GM03348 (cell line): Measurements from ENCODE around the gene EML3.
"Not testable (repeated sequence)": the region's sequence is repeated elsewhere in the genome, so short reads cannot be mapped to it uniquely, and the experiment has no call there.

ENCODE experiments used
- DNase-seq: peaks from one replicate; pipeline ENCODE4 v3.0.0; 2012; ENCODE audit warnings: low spot score

The EML3 gene

DNA sequence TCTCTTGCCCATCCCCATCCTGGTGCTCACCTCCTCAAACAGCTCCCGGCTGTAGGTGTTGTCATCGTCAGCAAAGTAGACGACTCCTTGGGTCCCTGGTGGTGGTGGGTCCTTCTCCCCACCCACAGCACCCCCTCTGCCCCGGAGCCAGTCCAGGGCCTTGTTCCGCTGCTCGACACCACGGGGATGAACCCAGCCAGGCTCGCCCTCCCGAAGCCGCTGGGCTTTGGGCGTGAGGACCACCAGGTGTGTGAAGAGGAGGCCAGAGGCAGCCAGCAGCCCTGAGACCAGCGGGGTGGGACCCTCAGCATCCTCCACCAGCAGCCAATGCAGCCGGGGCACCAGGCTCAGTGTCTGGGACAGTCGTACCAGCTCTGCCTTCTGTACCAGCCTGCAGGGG, 4.4 kb upstream of the EML3 start:
- DNase-seq: not testable (repeated sequence)

DNA sequence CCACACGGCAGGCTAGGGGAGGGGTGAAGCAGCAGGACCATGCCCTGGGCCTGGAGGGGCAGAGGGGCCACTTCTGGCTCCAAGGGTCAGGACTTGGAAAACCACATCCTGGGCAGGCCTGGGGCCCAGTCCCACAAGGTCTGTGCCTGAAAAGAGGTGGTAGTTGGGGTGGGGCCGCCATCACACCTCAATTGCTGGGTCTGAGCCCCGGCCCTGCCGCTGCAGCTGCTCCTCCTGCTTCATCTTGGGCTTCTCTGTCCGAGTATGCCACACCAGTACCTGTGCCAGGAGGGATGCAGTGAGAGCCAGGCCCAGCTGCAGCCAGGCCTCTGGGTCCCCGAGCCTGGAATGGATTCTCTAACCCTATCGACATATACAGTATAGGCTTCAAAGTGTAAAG, 2.9 kb upstream of the EML3 start:
- DNase-seq: no peak

DNA sequence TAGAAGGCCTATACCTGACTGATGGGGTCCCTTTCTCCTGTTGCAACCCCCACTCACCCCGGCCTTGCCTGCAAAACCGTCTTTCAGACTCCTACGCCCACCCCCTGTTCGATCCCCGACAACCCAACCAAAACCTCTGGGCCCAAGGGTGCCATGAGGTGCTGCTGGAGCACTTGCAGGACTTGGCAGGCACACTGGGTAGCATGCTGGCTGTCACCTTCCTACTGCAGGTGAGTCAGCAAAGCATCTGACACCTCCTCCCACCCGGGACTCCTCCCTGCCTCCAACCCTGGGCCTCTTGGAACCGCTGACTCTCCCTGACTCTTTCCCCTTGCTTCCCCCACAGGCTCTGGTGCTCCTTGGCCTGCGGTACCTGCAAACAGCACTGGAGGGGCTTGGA, 1.7 kb upstream of the EML3 start:
- no peak for DNase-seq

DNA sequence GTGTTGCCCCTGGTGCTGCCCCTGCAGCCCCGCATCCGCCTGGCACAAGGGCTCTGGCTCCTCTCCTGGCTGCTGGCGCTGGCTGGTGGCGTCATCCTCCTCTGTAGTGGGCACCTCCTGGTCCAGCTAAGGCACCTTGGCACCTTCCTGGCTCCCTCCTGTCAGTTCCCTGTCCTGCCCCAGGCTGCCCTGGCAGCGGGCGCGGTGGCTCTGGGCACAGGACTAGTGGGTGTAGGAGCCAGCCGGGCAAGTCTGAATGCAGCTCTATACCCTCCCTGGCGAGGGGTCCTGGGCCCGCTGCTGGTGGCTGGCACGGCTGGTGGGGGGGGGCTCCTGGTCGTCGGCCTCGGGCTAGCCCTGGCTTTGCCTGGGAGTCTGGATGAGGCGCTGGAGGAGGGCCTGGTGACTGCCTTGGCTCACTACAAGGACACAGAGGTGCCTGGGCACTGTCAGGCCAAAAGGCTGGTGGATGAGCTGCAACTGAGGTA, 760 bp upstream of the EML3 start:
- no peak for DNase-seq

DNA sequence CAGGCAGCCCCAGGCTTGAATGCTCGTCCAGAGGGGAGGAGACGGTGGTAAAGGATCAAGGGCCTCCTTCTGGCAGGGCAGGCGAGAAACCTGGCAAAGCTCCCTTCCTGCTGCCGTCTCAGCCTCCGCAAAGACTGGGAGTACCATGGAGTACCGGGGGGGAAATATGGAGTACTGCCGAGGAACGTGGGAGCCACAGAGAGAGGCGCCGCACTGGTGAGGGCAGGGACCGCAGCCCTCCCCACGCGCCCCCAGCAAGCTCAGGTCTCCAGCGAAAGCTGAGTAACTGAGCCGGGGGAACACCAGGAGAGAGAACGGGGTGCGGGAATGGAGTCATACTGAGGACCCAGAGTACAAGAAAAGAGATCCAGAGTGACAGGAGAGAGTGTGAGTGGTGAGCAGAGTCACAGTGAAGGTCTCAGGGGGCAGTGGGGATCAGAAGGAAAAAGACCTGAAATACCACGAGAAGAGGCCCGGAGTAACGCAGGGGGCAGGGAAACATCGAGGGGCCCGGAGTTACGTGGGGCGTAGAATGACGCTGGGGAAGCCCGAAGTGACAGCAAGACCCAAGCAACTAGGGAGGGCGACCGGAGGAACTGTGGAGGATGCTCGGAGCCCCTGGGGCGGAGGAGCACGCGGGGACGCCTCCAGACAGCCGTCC, 740 bp downstream of the EML3 start:
- peak; percentile 77 for DNase-seq

DNA sequence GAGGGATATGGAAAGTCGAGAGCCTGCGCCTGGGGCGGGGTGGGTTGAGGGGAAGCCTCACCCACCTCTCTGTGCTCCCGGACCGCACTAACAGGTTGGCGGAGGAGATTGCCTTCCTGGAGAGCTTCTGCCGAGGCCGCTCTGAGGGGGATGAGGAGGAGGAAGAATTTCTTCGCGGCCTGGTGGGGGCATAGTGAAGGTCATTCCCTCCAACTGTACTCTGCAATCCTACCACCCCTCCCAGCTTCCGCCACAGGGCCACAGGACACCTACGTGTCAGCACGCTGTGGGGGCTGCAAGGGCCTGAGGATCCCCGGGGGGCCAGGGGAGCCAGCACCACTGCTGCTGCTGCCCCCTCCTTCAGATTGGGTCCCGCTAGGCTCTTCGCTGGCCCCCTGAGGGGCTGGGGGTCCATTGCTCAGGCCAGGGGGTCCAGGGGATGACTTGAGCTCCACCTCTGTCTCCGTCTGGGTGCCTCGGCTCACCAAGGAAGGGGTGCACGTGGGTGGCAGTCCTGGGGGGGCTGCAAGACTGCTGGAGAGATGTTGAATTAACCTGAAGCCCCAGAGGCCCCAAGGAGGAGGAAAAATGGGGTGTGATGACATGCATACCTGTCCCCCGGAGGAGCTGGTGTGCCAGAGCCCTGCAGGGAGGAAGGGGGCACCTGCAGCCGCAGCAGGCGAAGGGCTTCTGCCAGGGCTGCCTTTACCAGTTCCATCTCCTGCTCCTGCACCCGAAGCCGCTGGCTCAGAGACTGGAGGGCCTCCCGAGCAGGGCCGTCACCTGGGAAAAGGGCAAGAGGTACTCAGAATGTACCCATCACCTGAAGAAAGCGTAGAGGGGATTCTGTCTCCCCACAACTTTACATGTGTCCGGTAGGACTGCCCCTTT, 1.5 kb downstream of the EML3 start:
- no peak for DNase-seq

DNA sequence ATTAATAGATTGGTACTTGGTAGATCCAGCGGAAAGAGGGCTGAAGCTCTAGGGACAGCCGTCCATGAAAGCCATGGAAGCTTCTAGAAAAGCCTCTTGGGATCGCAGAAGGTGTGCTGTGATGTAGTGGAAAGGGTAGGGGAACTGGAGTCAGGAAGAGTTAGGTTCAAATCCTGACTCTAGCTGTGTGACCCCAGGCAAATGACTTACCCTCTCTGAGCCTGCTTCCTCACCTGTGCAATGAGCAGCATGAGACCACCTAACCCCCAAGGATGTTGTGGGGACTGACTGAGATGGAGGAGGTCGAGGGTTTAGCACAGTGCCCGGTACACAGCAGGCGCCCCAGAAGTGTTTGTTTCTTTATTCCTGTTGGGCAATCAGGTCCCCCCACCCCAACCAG, 2.2 kb downstream of the EML3 start:
- no peak for DNase-seq

DNA sequence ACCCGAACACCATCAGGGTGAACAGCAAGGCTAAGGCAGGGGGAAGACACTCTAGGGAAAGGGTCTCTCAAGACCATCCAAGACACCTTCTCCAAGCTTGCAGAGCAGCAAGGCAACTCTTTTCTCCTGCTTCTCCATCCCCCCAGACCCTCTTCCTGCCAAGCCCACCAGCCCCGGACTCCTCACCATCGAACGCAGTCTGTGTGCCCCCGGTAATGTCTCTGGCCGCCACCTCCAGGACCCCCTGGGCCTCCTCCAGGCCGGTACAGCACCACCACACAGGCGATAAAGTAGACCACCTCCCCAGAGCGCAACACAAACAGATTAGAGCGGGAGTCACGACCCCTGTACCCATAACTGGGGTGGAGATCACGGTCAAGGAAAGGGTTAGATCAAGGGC, 3.8 kb downstream of the EML3 start:
- DNase-seq: no peak

DNA sequence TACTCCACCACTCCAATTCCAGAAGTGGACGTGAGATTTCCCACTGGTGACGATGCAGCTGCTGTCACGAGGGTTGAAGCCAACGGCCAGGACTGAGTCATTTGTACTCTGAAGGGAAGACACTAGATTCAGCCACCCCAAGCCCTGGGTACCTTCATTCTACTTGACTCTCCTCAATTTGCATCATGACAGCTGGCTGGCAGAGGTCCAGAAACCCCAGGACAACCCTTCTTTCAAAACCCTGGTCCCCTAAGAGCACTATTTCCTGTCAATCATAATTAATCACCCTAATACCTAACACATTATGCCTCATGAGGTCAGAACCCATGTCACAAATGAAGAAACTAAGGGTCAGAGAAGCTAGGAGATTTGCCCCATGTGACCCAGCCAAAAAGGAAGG, 4.9 kb downstream of the EML3 start:
- DNase-seq: no peak

DNA sequence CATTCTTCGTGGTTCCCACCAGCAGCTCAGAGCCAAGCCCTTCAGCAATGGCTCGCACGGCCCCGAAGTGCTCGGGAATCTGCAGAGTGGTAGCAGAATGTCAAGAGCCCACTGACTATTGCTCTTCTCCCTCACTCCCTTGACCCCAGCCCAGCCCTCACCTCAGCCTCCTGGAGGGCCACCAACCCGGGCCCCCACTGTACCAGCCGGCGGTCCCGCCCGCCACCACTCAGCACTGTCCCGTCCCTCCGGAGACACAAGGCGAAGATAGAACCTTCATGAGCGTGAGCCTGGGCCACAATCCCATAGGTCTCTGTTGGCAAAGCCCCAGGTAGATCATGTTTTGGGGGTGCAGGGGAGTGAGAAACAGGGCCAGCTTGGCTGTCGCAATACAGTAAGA, 6.7 kb downstream of the EML3 start:
- DNase-seq: no peak

DNA sequence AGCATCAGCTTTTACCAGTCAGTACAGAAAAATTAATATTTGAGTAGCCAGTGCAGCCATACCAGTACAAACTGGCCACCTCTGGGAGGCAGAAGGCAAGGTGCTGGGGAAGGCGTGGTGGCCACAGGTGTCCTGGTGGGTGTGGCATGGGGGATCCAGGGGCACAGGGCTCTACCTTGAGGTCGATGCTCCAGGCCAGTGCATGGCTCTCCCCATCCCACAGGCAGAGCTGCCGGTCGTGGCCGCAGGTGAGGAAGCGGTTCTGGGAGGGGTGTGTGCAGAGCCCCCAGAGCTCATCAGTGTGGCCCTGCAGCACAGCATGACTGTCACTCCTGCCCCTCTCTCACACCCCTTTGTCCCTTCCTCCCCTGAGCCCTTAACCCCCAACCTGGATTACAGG, 7.1 kb downstream of the EML3 start:
- DNase-seq: no peak

DNA sequence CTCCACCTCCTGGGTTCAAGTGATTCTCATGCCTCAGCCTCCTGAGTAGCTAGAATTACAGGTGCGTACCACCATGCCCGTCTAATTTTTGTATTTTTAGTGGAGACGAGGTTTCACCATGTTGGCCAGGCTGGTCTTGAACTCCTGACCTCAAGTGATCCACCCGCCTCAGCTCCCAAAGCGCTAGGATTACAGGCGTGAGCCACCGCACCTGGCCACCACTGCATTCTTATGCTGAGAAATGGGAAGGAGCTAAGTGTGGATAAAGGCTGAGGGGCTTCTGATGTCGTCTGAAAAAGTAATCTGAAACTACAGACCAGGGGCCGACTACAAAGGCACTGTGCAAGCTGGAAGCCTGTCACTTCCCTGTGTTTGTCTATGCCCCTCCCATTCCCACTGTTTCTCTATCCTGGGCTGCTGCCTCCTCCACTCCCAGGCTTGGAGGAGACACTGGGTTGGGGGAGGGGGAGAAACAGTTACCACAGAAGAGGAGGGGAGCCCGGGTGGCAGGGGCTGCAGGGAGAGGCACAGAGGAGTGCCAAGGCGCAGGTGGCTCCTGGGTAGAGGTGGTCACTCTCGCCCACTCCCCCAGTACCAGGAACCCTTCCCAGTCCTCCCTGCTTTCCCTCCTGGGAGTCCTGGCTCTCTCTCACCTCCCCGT, 8.0 kb downstream of the EML3 start:
- DNase-seq: no peak

DNA sequence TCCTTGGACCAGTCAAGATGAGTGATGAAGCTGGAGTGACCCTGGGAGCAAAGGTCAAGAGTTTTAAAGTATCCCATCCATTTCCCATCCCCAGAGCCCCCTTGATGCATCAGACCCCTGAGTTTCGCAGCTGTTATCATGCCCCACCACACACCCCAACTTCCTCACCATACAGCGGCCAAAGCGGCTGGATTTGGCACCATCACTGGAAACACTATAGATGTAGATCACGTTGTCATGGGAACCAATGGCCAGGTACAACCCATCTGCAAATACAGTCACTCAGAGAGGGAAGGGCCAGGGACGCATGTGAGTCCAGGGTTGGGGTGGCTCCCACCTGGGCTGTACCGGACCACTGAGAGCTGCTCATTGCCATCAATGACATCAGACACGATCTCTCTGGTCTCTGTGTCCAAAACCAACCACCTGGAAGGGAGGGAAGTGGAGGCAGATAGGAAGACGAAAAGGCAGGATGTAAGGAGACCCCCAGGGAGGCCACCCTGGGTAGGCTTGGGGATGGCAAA, 8.7 kb downstream of the EML3 start:
- DNase-seq: no peak

DNA sequence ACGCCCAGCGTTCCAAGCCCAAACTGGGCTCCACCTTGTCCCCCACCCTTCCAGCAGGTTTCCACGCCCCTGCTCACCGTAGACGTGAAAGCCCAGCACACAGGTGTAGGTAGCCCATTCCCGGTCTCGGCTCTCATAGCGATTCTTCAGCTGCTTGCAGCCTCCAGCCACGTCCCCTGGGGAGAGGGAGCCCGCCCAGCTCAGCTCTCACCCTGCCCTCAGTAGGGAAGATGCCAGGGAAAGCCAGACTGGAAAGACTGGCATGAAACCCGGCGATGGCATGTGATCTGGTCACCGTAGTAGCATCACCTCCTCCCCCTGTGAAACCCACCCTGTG, 9.5 kb downstream of the EML3 start:
- DNase-seq: peak; percentile 15

DNA sequence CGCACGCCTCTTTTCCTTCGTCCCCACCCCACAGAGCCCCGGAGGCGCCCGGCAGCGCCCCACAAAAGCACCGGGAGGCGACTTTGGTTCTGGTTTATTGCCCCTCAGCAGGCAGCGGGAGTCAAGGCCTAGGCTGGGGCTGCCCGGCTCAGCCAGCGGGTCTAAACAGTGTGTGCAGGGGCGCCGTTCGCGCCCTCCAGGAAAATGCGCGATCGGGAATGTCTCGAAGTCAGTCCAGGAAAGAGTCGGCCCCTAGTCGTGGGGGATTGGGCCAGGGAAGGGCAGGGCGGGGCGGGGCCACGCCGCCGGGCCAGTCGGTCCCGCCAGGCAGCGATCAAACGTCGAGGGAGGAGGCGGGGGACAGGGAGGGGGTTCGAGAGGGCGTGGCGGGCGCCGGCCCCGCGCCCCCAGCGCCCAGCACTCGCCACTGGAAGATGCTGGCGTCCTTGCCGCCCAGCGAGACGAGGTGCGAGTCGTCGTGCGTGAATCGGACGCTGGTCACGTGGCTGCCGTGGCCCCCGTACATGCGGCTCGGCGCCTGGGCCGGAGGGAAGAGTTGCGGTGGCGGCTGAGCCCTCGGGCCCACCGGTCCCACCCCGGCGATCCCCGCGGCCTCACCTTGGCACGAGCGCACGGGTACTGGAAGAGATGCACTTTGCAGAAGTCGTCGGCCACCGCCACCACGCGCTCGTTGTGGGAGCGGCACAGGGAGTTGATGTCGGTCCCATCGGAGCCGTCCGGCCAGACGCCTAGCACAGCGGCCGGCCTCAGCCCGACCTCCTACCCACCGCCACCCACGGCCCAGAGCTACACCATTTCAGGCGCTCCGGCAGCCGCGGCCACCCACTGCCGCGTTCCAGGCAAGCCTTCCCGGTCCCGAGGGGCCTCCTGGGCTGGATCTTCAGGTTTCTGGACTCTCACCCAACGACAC, 10.2 kb downstream of the EML3 start:
- DNase-seq: peak; percentile 88

DNA sequence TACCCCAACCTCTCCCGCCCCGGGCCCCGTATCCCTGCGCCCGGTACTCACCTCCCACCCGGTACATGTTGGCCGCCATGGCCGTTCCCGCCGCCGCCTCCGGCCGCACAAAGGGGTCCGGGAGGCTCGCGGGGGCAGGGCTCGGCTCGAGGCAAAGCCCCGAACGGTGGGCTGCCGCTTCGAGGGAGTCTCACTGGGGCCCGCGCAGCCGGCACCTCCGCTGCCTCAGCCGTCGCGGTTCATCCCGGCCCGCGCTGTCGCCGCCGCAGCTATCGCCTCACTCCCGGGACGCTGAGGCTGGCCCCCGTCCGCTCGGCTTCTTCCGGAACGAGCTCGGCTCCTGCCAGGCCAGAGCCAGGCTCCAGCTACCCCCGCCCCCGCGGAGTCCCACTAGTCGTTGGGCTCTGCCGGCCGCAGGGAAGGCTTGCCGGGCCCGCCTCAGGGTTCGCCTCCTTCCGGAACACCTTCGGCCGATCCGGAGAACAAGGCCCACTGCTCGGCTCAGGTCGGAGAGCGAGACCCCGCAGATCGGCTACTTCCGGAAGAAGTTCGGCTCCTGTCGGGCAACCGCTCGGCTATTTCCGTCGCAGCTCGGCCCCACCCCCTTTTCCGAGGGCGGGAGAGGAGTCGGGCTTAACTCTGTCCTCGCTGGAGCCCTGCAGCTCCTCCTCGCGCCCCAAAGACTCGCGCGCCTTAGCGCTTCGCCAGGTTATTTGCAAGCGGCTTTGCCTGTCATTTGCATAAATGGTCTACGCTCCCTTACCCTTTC, 11.0 kb downstream of the EML3 start, which contains the start of gene MTA2:
Gene MTA2, minus strand, starts transcription at position 494 of the 769 bp plus-strand sequence. Its CDS starts 415 bp downstream, at position 79.
- DNase-seq: peak; percentile 96

DNA sequence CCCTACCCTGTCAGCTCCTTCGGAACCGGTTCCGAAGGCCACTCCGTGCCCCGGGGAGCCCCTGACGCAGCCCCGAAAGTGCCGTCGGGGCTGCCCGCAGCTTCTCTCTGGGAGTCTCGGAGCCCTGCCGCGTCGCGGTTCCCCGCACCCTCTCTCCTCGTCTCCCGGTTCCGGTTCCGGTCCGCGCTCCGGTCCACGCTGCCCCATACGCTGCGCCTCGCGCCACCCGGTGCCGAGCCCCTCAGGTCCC, 11.5 kb downstream of the EML3 start:
- DNase-seq: peak; percentile 62

DNA sequence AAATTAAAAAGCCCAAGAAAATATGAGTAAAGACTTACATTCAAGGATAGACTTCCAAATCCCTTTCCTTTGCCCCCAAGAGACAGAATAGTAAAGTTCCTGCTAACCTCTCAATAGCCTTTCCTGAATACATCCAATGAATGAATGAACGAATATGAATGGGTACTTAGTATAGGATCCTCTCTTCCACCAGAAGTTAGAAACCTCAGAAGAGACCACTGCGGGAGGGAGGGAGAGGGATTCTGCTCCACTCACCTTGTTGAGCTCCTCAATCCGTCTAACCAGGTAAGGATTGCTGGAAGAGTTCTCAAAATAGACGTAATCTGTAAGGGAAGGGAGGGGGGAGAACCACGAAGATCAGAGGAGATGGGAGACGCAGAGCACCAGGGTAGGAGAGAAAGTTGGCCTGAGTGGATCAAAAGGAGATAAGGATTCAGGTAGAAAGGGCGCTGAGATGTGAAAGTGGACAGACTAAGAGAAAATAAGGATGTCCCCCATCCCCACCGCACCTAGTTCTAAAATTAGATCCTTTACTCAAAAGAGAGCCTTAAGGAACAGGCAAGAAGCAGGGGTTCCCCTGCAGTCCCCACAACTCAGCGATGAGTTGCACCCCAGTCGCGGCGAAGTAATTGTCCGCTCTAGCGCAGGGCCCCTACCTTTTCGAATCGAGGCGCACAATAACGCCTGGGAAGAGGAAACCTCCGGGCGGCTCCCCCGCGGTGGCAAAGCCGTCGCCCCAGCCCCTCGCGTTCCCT, 12.0 kb downstream of the EML3 start:
- DNase-seq: no peak

DNA sequence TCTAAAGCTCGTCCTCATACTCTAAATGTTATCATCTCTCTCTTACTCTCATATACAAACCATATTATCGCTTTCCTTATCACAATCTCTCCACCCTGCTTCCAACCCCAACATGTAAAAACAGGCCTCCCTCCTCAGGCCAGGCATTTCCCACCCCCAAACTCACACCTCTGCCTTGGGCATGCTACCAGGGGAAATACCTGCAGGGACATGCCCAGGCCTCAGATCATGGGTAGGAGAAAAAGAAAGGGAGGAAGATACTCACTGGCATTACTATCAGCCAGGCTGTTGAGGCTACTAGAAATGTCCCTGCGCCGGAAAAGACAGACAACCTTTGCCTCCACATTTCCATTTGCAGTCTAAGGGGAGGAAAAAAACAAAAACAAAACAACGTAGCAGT, 12.7 kb downstream of the EML3 start:
- no peak for DNase-seq

DNA sequence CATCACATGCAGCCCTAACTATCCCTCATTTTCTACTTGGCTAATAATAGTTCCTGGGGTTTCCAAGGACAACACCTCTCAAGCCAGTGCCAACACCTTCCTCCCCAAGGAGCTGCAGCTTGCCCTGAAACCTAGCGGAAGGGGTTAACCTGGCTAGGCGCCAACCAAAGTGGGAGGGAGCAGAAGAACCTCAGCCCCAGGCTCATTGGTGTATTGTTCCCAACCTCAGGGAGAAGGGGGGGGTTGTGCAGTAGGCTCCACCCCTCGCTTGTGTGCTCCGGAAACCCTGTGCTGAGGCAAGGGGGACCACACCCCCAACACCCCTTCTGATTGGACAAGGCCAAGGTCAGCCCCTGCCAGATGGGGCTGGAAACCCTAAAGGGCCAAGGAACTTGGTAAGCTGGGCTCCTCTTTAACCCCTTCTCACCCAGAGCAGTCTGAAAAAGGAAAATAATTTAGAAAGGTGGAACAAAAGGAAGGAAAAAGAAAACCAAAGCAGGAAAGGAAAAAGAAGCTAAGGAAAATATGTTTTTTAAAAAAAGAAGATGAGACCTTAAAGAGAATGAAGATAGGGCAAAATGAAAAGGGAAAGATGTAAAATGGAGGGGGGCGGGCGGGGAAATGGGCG, 13.4 kb downstream of the EML3 start:
- DNase-seq: peak; percentile 98
